Upper lobe of right lung (tissue), 1 donor: ENCODE results near the gene SKI. TPM values are rescaled to one million over a fixed set of nuclear protein-coding genes. Genes with fewer than 3 reads are reported as not detected.

ENCODE experiments used
- ATAC-seq: fragments of 200-7000 bp; cut with Tn5 transposase; one replicate; pipeline ENCODE4 v1.9.1; 2020; ENCODE audit warnings: mild to moderate bottlenecking, moderate library complexity
- DNase-seq: peaks from one replicate; pipeline ENCODE4 v3.0.0-alpha.2; 2020
- H3K27ac ChIP-seq: fragments of 200-600 bp; one replicate; pipeline ENCODE4 v1.8.0; 2022
- H3K27me3 ChIP-seq: fragments of 200-600 bp; one replicate; pipeline ENCODE4 v1.8.0; 2022; ENCODE audit warnings: mild to moderate bottlenecking
- H3K36me3 ChIP-seq: fragments of 200-600 bp; one replicate; pipeline ENCODE4 v1.8.0; 2022
- H3K4me1 ChIP-seq: fragments of 200-600 bp; one replicate; pipeline ENCODE4 v1.8.0; 2022
- H3K4me3 ChIP-seq: fragments of 200-600 bp; one replicate; pipeline ENCODE4 v1.8.0; 2022; ENCODE audit warnings: mild to moderate bottlenecking
- H3K9me3 ChIP-seq: fragments of 200-600 bp; one replicate; pipeline ENCODE4 v1.8.0; 2022
- CTCF ChIP-seq: fragments of 200-600 bp; IDR thresholded peaks from one replicate; pipeline ENCODE4 v1.8.0; 2022; ENCODE audit warnings: antibody characterized with exemption
- intact Hi-C: fragments of 100-400 bp; cut with DNase I; formaldehyde crosslinking; loops from one replicate; pipeline ENCODE4 v1.11.0; 2022
- total RNA-seq: library from RNA; stranded (reverse); fragmentation: NEBNext Ultra II Directional; extraction: Animal tissue kit (Norgen Biotek cat#: 25700); gene quantifications from one replicate; pipeline ENCODE4 v1.2.1, GENCODE V29; 2021
- donor health status: DM: no; HTN: yes; CAD: no; lungs with severe emphysema.

Gene SKI
- total RNA-seq, 1 donor from 2014 or later = 89.6 TPM

GRCh38 chr1:2249559-2249906, 21.4 kb downstream of the SKI start:
- H3K4me3 ChIP-seq = no peak overlapping the region
- intact Hi-C loops = loop anchor here (10.0 kb wide), 1 partner anchor 55 kb away; no protein-coding TSS in a partner anchor
- peaks cover 89% of the 10 kb centered on the region for H3K4me1 ChIP-seq

GRCh38 chr1:2250721-2251281, 22.7 kb downstream of the SKI start:
- DNase-seq = peak; percentile 70
- no peaks in the 10 kb centered on the region for H3K36me3 ChIP-seq
- H3K27ac ChIP-seq = no peak overlapping the region
- no peak overlapping the region for H3K4me3 ChIP-seq
- peak; percentile 3 for ATAC-seq
- intact Hi-C loops = no loop called here
- peaks cover 89% of the 10 kb centered on the region for H3K4me1 ChIP-seq
- TF ChIP-seq CTCF = no peak
- no peaks in the 10 kb centered on the region for H3K27me3 ChIP-seq
- no peaks in the 10 kb centered on the region for H3K9me3 ChIP-seq

More at GRCh38 chr1:2249559-2249906, 21.4 kb downstream of the SKI start:
- Histone ChIP-seq H3K36me3 (no peaks in the 10 kb centered on the region), H3K27ac (peak overlapping the region; percentile 70), H3K9me3 (no peaks in the 10 kb centered on the region), H3K27me3 (no peaks in the 10 kb centered on the region)
- no peak for TF ChIP-seq CTCF
- ATAC-seq (no peak), DNase-seq (no peak)

- peak overlapping the region; percentile 0 for H3K27ac ChIP-seq
- peaks cover 86% of the 10 kb centered on the region for H3K4me1 ChIP-seq
- no peak overlapping the region for H3K4me3 ChIP-seq
- TF ChIP-seq CTCF = no peak
- no peak for ATAC-seq
- intact Hi-C loops = no loop called here
- DNase-seq = no peak
- no peaks in the 10 kb centered on the region for H3K36me3 ChIP-seq
- H3K9me3 ChIP-seq = no peaks in the 10 kb centered on the region
- H3K27me3 ChIP-seq = no peaks in the 10 kb centered on the region
Measured at GRCh38 chr1:2251363-2251762, 23.2 kb downstream of the SKI start.

- no peak for TF ChIP-seq CTCF
- Histone ChIP-seq H3K36me3 (no peaks in the 10 kb centered on the region), H3K9me3 (no peaks in the 10 kb centered on the region), H3K27me3 (no peaks in the 10 kb centered on the region), H3K4me3 (no peak overlapping the region), H3K27ac (peak overlapping the region; percentile 0), H3K4me1 (peaks cover 85% of the 10 kb centered on the region)
- intact Hi-C loops = no loop called here
- ATAC-seq = no peak
- DNase-seq = peak; percentile 68
Measured at GRCh38 chr1:2251786-2252185, 23.7 kb downstream of the SKI start.

GRCh38 chr1:2252423-2252822, 24.3 kb downstream of the SKI start:
- DNase-seq = no peak
- ATAC-seq = no peak
- no peaks in the 10 kb centered on the region for H3K9me3 ChIP-seq
- intact Hi-C loops = no loop called here
- no peak for TF ChIP-seq CTCF
- peaks cover 85% of the 10 kb centered on the region for H3K4me1 ChIP-seq
- no peaks in the 10 kb centered on the region for H3K36me3 ChIP-seq
- H3K27ac ChIP-seq = no peak overlapping the region
- H3K4me3 ChIP-seq = no peak overlapping the region
- H3K27me3 ChIP-seq = no peaks in the 10 kb centered on the region
